Caco-2 (cell line): ENCODE measurements around the gene COA1. TPM values are rescaled to one million over a fixed set of nuclear protein-coding genes. Genes with fewer than 3 reads are reported as not detected.
A peak's percentile ranks its signal among the peaks of the same experiment; 100 is the strongest.
"Not testable (repeated sequence)": the region's sequence is repeated elsewhere in the genome, so short reads cannot be mapped to it uniquely, and the experiment has no call there.

Source experiments
- BruUV-seq: library from RNA; stranded (reverse); fragments of 400-500 nt; replicated peaks from 2 replicates; lab custom pipeline; 2021; lab: Mats Ljungman, UMichigan
- CTCF ChIA-PET: fragments of 300-600 bp; sonication (Branson Sonifier 250); formaldehyde crosslinking; loops from one replicate; lab custom pipeline; 2022; ENCODE audit warnings: antibody characterized with exemption; lab: Charles Lee
- POLR2A ChIA-PET: fragments of 300-600 bp; sonication (Branson Sonifier 250); formaldehyde crosslinking; loops from one replicate; lab custom pipeline; 2022; ENCODE audit warnings: antibody characterized with exemption; lab: Charles Lee
- DNase-seq, 2 experiments: peaks; one replicate each; pipeline versions ENCODE4 v3.0.0 to v3.0.0-alpha.2; 2020 to 2022
- H3K27me3 ChIP-seq: replicated peaks from 2 replicates; pipeline ENCODE4 v1.6.0; 2011; ENCODE audit warnings: low read length; ENCODE audit not compliant: control insufficient read depth, insufficient read depth
- H3K36me3 ChIP-seq: 2 replicates; pipeline ENCODE4 v1.5.1; 2011; ENCODE audit warnings: low read length; ENCODE audit not compliant: control insufficient read depth, insufficient read depth
- H3K4me1 ChIP-seq: fragments of 250-450 bp; sonication (Bioruptor Pico); 2 replicates; pipeline ENCODE4 v1.5.1; 2020; ENCODE audit warnings: mild to moderate bottlenecking
- H3K4me3 ChIP-seq: 2 replicates; pipeline ENCODE4 v1.5.1; 2011; ENCODE audit warnings: low read depth, mild to moderate bottlenecking, control low read depth, low read length
- H3K9me3 ChIP-seq: fragments of 250-450 bp; sonication (Bioruptor Pico); 2 replicates; pipeline ENCODE4 v1.5.1; 2020; ENCODE audit warnings: mild to moderate bottlenecking, moderate library complexity
- H3K27ac Mint-ChIP-seq: one replicate; pipeline ENCODE4 v1.8.0; 2022; ENCODE audit warnings: mixed read lengths; ENCODE audit not compliant: unreplicated experiment
- H3K27me3 Mint-ChIP-seq: one replicate; pipeline ENCODE4 v1.8.0; 2022; ENCODE audit warnings: mixed read lengths; ENCODE audit not compliant: insufficient read depth, unreplicated experiment
- H3K36me3 Mint-ChIP-seq: one replicate; pipeline ENCODE4 v1.8.0; 2022; ENCODE audit warnings: mild to moderate bottlenecking, mixed read lengths; ENCODE audit not compliant: insufficient read depth, unreplicated experiment
- H3K4me1 Mint-ChIP-seq: one replicate; pipeline ENCODE4 v1.8.0; 2022; ENCODE audit warnings: low read depth, mixed read lengths; ENCODE audit not compliant: unreplicated experiment
- H3K4me3 Mint-ChIP-seq: one replicate; pipeline ENCODE4 v1.8.0; 2022; ENCODE audit warnings: mild to moderate bottlenecking, moderate library complexity, mixed read lengths; ENCODE audit not compliant: unreplicated experiment
- H3K9me3 Mint-ChIP-seq: one replicate; pipeline ENCODE4 v1.8.0; 2022; ENCODE audit warnings: mixed read lengths; ENCODE audit not compliant: unreplicated experiment
- CTCF ChIP-seq, 2 experiments: fragments of 200-600 bp in 1 of 2; IDR thresholded peaks; 1 replicate in 1 of 2; 2 replicates in 1 of 2; pipeline versions ENCODE4 v1.5.1 to v1.8.0; 2011 to 2022; ENCODE audit warnings: antibody characterized with exemption in 1 of 2, control low read depth in 1 of 2, inconsistent platforms in 1 of 2, low read depth in 1 of 2, low read length in 1 of 2, mild to moderate bottlenecking in 1 of 2, moderate library complexity in 1 of 2; ENCODE audit not compliant: insufficient read depth in 1 of 2, severe bottlenecking in 1 of 2, unreplicated experiment in 1 of 2
- intact Hi-C: fragments of 100-400 bp; cut with micrococcal nuclease; formaldehyde crosslinking; loops from one replicate; pipeline ENCODE4 v1.10.0; 2022; ENCODE audit not compliant: unreplicated experiment
- total RNA-seq: library from RNA; stranded (reverse); gene quantifications from 2 replicates; pipeline ENCODE4 v1.2.3, GENCODE V29; 2022

The COA1 gene
- total RNA-seq, 1 experiment from 2014 or later, result 94.7 TPM

GRCh38 chr7:43723007-43723341 is 6.3 kb downstream of the COA1 start:
- no TSS peak for BruUV-seq
- no peak for DNase-seq
- Histone ChIP-seq H3K36me3 (no peaks in the 10 kb centered on the region), H3K27me3 (no peaks in the 10 kb centered on the region), H3K9me3 (no peaks in the 10 kb centered on the region), H3K4me1 (peaks cover 4% of the 10 kb centered on the region; the same call in 1 of the 2 replicates), H3K4me3 (no peak overlapping the region)
- POLR2A ChIA-PET, result no interaction called here
- intact Hi-C loops, result no loop called here
- peaks cover 13% of the 10 kb centered on the region for H3K36me3 Mint-ChIP-seq
- no peaks in the 10 kb centered on the region for H3K27me3 Mint-ChIP-seq
- H3K27ac Mint-ChIP-seq, result no peak overlapping the region
- H3K4me1 Mint-ChIP-seq, result peaks cover 12% of the 10 kb centered on the region
- no peaks in the 10 kb centered on the region for H3K9me3 Mint-ChIP-seq
- TF ChIP-seq CTCF (IDR thresholded peaks at IDR 0.05; ENCODE audit: insufficient read depth in 1 of 2, low read depth in 1 of 2, low read length in 1 of 2, severe bottlenecking in 1 of 2, unreplicated experiment in 1 of 2), result no peak
- H3K4me3 Mint-ChIP-seq, result no peak overlapping the region
- CTCF ChIA-PET, result no interaction called here

GRCh38 chr7:43721193-43721806 is 8.0 kb downstream of the COA1 start:
- no peak overlapping the region for H3K27ac Mint-ChIP-seq
- peaks cover 2% of the 10 kb centered on the region for H3K9me3 Mint-ChIP-seq
- no peaks in the 10 kb centered on the region for H3K27me3 Mint-ChIP-seq
- no peak overlapping the region for H3K4me3 Mint-ChIP-seq
- H3K36me3 Mint-ChIP-seq, result peaks cover 29% of the 10 kb centered on the region
- ChIA-PET CTCF (interaction anchor here (0.8 to 2.0 kb wide), 4 partner anchors 8 to 265 kb away, joined by 3 to 16 read pairs (median 6); partner anchors contain the start of genes COA1 and STK17A), POLR2A (no interaction called here)
- no TSS peak for BruUV-seq
- peak in 1 of 2 experiments; percentile 37 for DNase-seq
- no peaks in the 10 kb centered on the region for H3K9me3 ChIP-seq
- no peak overlapping the region for H3K4me3 ChIP-seq
- H3K27me3 ChIP-seq, result no peaks in the 10 kb centered on the region
- H3K36me3 ChIP-seq, result no peaks in the 10 kb centered on the region
- H3K4me1 ChIP-seq, result no peaks in the 10 kb centered on the region
- intact Hi-C loops, result no loop called here
- TF ChIP-seq CTCF (IDR thresholded peaks at IDR 0.05; ENCODE audit: insufficient read depth in 1 of 2, low read depth in 1 of 2, low read length in 1 of 2, severe bottlenecking in 1 of 2, unreplicated experiment in 1 of 2), result peak; percentile 42 to 54
- peaks cover 12% of the 10 kb centered on the region for H3K4me1 Mint-ChIP-seq

- Mint-ChIP-seq H3K36me3 (peaks cover 35% of the 10 kb centered on the region), H3K27me3 (no peaks in the 10 kb centered on the region), H3K4me3 (no peak overlapping the region), H3K9me3 (peaks cover 9% of the 10 kb centered on the region), H3K4me1 (peaks cover 5% of the 10 kb centered on the region), H3K27ac (peak overlapping the region; percentile 20)
- POLR2A ChIA-PET, result no interaction called here
- intact Hi-C loops, result no loop called here
- no peak overlapping the region for H3K4me3 ChIP-seq
- CTCF ChIA-PET, result no interaction called here
- H3K36me3 ChIP-seq, result no peaks in the 10 kb centered on the region
- DNase-seq, result no peak
- no peaks in the 10 kb centered on the region for H3K9me3 ChIP-seq
- no peak for TF ChIP-seq CTCF (IDR thresholded peaks at IDR 0.05; ENCODE audit: insufficient read depth in 1 of 2, low read depth in 1 of 2, low read length in 1 of 2, severe bottlenecking in 1 of 2, unreplicated experiment in 1 of 2)
- no TSS peak for BruUV-seq
- no peaks in the 10 kb centered on the region for H3K4me1 ChIP-seq
- H3K27me3 ChIP-seq, result no peaks in the 10 kb centered on the region
These were observed 12.7 kb downstream of the COA1 start for GRCh38 chr7:43716598-43716997.

- POLR2A ChIA-PET, result not testable (repeated sequence)
These were observed 13.4 kb downstream of the COA1 start for GRCh38 chr7:43715966-43716365.

More at GRCh38 chr7:43715966-43716365, 13.4 kb downstream of the COA1 start:
- H3K4me1 Mint-ChIP-seq, BruUV-seq, H3K4me1 ChIP-seq, H3K27me3 ChIP-seq, H3K36me3 ChIP-seq, H3K9me3 Mint-ChIP-seq, H3K9me3 ChIP-seq, H3K4me3 ChIP-seq, DNase-seq, H3K27me3 Mint-ChIP-seq, CTCF ChIA-PET, intact Hi-C loops, H3K4me3 Mint-ChIP-seq: not testable (repeated sequence)
- H3K27ac Mint-ChIP-seq, result peak overlapping the region; percentile 20
- peaks cover 35% of the 10 kb centered on the region for H3K36me3 Mint-ChIP-seq
